ENCODE data around the gene ARMC7.

ARMC7 gene

DNA sequence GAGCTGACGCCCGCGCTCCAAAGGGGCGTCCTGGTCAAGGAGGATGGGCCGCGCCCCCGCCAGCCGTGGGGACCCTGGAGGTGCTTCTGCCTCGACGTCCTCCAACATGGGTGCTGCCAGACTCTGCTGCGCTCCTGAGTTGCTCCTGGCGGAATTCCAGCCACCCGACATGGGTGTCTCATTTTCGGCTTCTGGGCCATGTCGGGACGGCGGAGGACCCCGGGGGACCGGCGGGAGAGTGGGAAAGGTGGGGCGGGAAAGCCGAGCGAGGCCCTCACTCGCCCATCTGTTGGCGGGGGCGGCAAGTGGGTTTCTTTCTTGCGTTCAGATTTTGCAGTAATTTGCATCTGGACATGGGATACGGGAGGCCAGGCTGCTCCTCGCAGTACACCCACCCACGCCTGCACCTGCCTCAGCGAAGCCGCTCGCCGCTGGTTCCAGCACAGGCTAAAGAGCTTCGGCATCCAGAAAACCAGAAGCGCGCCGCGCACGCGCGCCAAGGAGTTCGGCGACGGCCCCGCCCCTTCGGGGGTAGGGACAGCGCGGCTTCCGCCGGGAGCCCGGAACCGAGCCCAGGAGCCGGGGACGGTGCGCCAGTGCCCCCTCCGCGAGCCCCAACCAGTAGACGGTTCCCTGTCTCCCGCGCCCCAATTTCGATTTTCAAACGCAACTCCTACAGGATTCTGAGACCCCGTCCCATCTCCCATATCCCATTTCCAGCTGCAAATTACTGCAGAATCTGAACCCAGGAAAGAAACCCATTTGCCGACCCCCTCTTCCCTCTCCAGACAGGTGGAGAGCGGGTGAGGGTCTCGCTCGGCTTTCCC lies at the start of gene ARMC7:
TSS of gene ARMC7 (plus strand) at position 563 of the 827 bp plus-strand sequence. CDS start 320 bp downstream, outside the sequence.
- peak; percentile 82 to 95 for DNase-seq (ENCODE audit: low spot score in 2 of 2)
- no peaks in the 10 kb centered on the region for H3K27me3 ChIP-seq (ENCODE audit: low read depth)
- no peaks in the 10 kb centered on the region for H3K9me3 ChIP-seq
- in situ Hi-C loops (cut with MboI; ENCODE audit: low sequenced_read_pairs): loop anchor here (25.0 kb wide), 1 partner anchor 303 kb away; the partner anchor contains the start of gene GRB2
- H3K4me1 ChIP-seq: peaks cover 18% of the 10 kb centered on the region
- peak within 1 kb of the TSS; percentile 65 for H3K4me3 ChIP-seq
- peaks cover 4% of the 10 kb centered on the region; the same call in 1 of the 2 replicates for H3K36me3 ChIP-seq (replicated peaks)

DNA sequence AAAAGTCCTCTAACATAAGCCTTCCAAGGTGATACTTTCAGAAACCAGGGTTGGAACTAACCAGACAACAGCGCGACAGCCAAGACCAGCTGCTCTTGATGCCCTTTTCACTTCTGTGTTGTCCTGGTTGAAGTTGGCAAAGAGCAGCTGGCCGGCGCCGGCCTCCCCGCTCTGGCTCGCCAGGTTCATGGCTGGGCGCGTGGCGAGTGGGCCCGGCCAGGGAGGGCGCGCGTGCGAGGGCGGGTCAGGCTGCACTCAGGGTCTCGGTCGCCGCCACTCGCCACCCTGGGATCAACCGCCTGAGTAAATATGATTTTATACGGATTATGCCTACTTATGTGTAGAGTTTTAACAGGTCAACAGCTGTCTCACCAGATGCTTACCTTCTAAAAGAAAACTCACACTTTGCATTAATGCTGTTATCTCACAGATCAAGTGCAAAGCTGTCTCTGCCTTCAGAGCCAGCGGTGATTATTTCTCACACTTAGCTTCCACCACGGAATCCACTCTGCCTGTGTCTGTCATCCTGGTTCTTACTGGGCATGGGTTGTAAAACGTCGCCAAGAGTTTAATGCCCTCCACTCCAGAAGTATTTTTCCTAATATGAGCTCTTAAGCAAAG lies 49.2 kb upstream of the ARMC7 start:
- DNase-seq (ENCODE audit: low spot score in 2 of 2): no peak

DNA sequence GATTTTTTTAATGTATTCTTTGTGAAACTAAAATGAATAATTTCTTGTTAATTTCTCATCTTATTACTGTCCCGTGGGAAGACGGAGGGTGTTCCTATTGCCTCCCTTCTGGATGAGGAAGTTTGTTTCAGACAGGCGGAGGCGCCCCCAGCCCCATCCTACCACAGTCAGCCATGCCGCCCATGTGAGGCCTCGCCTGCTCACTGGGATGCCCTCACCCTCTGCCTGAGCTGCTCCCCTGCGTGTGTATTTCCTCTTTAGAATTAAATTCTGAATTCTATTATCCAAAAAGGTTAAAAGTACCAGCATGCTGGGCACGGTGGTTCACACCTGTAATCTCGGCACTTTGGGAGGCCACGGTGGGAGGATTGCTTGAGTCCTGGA lies 48.7 kb upstream of the ARMC7 start:
- H3K36me3 ChIP-seq (replicated peaks): peaks cover 59% of the 10 kb centered on the region
- H3K4me1 ChIP-seq: no peaks in the 10 kb centered on the region
- no peaks in the 10 kb centered on the region for H3K9me3 ChIP-seq
- no peak overlapping the region for H3K4me3 ChIP-seq
- no peaks in the 10 kb centered on the region for H3K27me3 ChIP-seq (ENCODE audit: low read depth)
- DNase-seq (ENCODE audit: low spot score in 2 of 2): no peak
- in situ Hi-C loops (cut with MboI; ENCODE audit: low sequenced_read_pairs): no loop called here

More for the DNA sequence above, 49.2 kb upstream of the ARMC7 start:
- no peaks in the 10 kb centered on the region for H3K27me3 ChIP-seq (ENCODE audit: low read depth)
- peaks cover 61% of the 10 kb centered on the region for H3K36me3 ChIP-seq (replicated peaks)
- no peak overlapping the region for H3K4me3 ChIP-seq
- in situ Hi-C loops (cut with MboI; ENCODE audit: low sequenced_read_pairs): no loop called here
- no peaks in the 10 kb centered on the region for H3K4me1 ChIP-seq
- no peaks in the 10 kb centered on the region for H3K9me3 ChIP-seq

DNA sequence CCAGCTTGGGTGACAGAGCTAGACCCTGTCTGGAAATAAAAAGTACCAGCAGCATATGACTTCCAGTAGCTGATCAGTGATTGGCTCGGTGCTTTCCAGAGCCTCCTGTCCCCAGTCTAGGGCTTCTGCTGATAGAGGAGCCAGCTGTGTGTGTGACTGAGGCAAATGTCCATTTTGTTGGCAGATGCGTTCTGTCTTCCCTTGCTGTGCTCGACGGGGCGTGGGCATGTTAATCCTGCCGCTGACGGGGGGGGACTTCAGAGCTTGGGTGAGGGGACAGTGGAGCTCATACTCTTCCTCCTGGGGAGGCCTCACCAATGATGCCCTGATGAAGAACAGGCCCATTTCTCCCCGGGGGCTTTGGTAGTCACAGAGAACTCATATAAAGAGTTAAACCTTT lies 48.2 kb upstream of the ARMC7 start:
- Histone ChIP-seq H3K4me1 (no peaks in the 10 kb centered on the region), H3K27me3 (ENCODE audit: low read depth) (no peaks in the 10 kb centered on the region), H3K4me3 (no peak overlapping the region), H3K36me3 (replicated peaks) (peaks cover 57% of the 10 kb centered on the region), H3K9me3 (no peaks in the 10 kb centered on the region)
- no peak for DNase-seq (ENCODE audit: low spot score in 2 of 2)
- in situ Hi-C loops (cut with MboI; ENCODE audit: low sequenced_read_pairs): no loop called here

DNA sequence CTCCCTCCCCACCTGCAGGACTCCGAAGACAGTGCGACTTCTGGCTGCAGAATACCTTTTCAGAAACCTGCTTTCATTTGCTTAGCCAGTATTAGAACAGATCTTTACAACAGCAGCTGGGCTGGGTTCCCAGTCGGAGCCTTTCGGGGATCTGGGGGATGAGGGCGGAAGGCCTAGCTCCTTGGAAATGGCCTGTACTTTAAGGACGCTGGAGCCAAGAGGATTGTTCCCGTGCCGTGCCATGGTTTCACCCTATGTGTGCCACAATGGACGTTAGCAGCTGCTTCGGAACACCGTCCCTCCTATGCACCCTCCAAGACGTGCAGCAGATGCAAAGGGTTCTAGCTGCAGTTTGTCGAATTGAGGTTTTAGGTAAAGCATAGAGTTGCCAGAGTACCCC lies 46.6 kb upstream of the ARMC7 start:
- Histone ChIP-seq H3K4me3 (no peak overlapping the region), H3K27me3 (ENCODE audit: low read depth) (no peaks in the 10 kb centered on the region), H3K4me1 (no peaks in the 10 kb centered on the region), H3K9me3 (no peaks in the 10 kb centered on the region), H3K36me3 (replicated peaks) (peaks cover 53% of the 10 kb centered on the region)
- no peak for DNase-seq (ENCODE audit: low spot score in 2 of 2)
- in situ Hi-C loops (cut with MboI; ENCODE audit: low sequenced_read_pairs): no loop called here

DNA sequence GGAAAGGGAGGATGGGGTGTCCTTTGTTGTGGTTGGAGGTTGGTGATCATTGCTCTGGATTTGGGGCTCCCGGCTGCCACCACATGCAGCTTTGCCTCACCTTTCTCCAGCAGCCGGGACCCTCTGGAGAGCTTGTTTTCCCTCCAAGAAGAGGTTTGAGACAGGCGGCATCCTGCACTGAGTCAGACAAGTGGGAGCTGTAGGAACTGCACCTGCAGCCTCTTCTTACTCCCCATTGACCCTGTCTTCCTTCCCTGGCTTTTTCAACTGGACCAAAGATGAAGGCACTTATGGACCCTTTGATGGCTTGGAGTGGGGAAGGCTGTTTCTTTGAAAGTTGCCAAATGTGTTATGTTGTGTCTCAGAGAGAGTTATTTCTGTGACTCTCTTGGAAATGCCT lies 46.1 kb upstream of the ARMC7 start:
- Histone ChIP-seq H3K4me3 (no peak overlapping the region), H3K9me3 (no peaks in the 10 kb centered on the region), H3K36me3 (replicated peaks) (peaks cover 53% of the 10 kb centered on the region), H3K4me1 (no peaks in the 10 kb centered on the region), H3K27me3 (ENCODE audit: low read depth) (no peaks in the 10 kb centered on the region)
- in situ Hi-C loops (cut with MboI; ENCODE audit: low sequenced_read_pairs): no loop called here
- no peak for DNase-seq (ENCODE audit: low spot score in 2 of 2)

DNA sequence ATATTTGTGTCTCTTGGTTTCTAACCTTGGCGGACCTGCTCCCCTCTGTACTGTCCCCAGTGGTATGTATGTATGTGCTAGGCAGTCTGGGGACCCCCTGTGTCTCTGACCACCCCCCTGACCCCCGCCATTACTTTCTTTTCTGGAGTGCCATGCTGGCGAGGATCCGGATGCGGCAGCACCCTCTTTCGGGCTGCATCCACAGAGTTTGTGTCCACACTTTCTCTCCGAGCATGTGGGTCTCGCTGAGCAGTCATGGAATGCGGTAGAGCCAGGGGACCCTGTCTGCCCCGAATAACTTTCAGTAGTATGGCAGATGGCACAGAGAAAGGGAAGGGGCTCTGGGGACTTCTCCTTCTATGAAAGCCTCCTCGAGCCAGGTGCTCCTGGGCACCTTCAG lies 45.7 kb upstream of the ARMC7 start:
- no peaks in the 10 kb centered on the region for H3K9me3 ChIP-seq
- DNase-seq (ENCODE audit: low spot score in 2 of 2): no peak
- in situ Hi-C loops (cut with MboI; ENCODE audit: low sequenced_read_pairs): no loop called here
- H3K4me1 ChIP-seq: no peaks in the 10 kb centered on the region
- peaks cover 53% of the 10 kb centered on the region for H3K36me3 ChIP-seq (replicated peaks)
- H3K27me3 ChIP-seq (ENCODE audit: low read depth): no peaks in the 10 kb centered on the region
- H3K4me3 ChIP-seq: no peak overlapping the region

DNA sequence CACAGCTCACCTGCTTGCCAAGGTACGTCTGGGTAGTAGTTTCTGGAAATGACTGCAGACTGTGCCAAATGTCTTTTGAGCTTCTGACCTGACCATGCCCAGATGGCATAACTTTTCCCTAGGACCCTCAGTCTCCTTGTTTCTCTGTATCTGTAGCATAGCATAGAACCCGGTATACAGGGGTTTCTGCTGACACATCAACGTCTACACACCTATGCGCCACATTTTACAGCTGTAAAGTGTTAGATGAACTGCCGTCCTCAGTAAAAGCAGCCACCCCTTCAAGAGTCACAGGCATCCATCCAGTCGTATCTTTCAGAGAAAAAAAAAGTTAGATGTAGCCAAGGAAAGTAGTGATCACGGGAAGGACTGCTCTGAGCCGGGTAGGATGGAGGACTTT lies 45.3 kb upstream of the ARMC7 start:
- Histone ChIP-seq H3K36me3 (replicated peaks) (peaks cover 51% of the 10 kb centered on the region), H3K27me3 (ENCODE audit: low read depth) (no peaks in the 10 kb centered on the region), H3K4me3 (no peak overlapping the region), H3K9me3 (no peaks in the 10 kb centered on the region), H3K4me1 (no peaks in the 10 kb centered on the region)
- in situ Hi-C loops (cut with MboI; ENCODE audit: low sequenced_read_pairs): no loop called here
- DNase-seq (ENCODE audit: low spot score in 2 of 2): no peak

DNA sequence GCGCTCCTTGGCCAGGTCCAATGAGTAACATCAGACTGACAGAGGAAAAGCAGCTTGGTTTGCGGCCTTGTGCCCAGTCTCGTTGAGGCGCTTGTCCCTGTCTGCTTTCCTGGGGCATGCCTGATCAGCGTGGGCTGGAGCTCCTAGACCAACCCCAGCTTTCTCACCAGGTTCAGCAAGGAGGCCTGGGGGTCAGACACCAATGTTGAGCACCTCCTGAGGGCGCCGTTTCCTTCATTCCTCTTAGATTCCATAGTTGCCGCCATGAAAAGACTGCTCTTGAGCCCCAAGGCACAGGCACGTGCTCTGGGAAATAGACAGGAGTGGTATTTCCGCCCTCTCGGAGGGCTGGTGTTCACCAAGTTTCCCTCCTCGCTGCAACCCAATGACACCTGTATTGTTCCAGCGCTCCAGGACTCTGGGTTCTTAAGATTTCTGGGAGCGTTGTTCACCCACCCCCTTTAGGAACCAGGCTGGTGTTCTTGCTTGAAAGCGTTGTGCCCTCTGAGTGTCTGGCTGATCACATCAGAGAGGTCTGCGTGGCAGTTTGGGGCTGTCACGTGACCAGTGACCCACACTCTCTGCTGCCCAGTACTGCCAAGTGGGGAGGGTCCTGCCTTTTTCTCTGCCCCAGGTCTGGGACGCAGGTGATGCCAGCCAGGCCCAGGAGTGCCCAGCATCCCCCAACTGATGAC lies 44.8 kb upstream of the ARMC7 start:
- in situ Hi-C loops (cut with MboI; ENCODE audit: low sequenced_read_pairs): no loop called here
- no peaks in the 10 kb centered on the region for H3K9me3 ChIP-seq
- no peaks in the 10 kb centered on the region for H3K27me3 ChIP-seq (ENCODE audit: low read depth)
- DNase-seq (ENCODE audit: low spot score in 2 of 2): no peak
- no peak overlapping the region for H3K4me3 ChIP-seq
- no peaks in the 10 kb centered on the region for H3K4me1 ChIP-seq
- peaks cover 46% of the 10 kb centered on the region for H3K36me3 ChIP-seq (replicated peaks)

DNA sequence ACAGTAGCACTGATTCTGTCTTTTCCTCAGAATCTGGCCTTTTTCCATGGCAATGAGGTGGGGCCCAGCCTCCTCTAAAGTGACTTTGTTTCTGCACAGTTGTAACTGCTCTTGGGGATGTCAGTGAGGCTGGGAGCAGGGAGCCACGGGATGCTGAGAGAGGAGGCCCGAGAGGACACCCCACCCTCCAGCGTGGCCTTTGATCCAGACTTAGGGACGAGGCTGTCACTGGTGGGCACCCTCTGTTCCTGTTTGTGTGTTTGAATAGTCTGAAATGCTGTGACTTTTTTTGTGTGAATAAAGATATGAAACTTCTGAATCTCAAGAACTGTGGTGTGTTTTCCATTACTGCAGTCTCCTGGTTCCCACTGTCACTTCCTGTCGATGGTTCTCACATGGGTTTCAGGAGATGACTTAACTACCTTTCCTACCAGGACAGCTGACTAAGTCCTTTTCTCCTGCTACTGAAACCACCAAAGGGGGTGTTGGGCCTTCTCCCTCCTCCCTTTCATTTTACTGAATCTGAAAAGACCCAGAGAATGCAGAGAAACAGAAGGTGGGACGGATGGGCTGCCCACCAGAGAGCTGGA lies 44.1 kb upstream of the ARMC7 start:
- Histone ChIP-seq H3K4me1 (no peaks in the 10 kb centered on the region), H3K9me3 (no peaks in the 10 kb centered on the region), H3K36me3 (replicated peaks) (peaks cover 41% of the 10 kb centered on the region), H3K27me3 (ENCODE audit: low read depth) (no peaks in the 10 kb centered on the region), H3K4me3 (no peak overlapping the region)
- no peak for DNase-seq (ENCODE audit: low spot score in 2 of 2)
- in situ Hi-C loops (cut with MboI; ENCODE audit: low sequenced_read_pairs): no loop called here

DNA sequence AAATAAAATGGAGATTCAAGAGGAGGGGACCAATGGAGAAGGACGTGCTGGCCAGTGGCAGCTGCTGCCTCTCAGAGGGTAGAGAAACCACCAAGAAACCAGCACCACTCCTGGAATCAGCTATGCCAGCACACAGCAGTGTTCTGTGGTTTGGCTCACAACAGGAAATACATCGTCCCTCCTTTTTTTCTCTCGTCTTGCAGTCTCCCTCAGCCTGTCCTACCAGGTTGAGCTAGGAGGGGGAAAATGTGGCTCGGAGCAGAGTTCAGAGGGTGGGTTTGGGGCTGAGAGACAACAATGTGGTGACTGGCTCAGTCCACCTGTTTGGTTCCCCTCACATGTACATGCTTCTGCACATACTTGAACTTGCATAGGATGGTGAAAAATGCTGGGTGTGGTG lies 41.9 kb upstream of the ARMC7 start:
- Histone ChIP-seq H3K4me1 (no peaks in the 10 kb centered on the region), H3K9me3 (no peaks in the 10 kb centered on the region), H3K4me3 (no peak overlapping the region), H3K36me3 (replicated peaks) (peaks cover 19% of the 10 kb centered on the region), H3K27me3 (ENCODE audit: low read depth) (no peaks in the 10 kb centered on the region)
- in situ Hi-C loops (cut with MboI; ENCODE audit: low sequenced_read_pairs): no loop called here
- DNase-seq (ENCODE audit: low spot score in 2 of 2): no peak

DNA sequence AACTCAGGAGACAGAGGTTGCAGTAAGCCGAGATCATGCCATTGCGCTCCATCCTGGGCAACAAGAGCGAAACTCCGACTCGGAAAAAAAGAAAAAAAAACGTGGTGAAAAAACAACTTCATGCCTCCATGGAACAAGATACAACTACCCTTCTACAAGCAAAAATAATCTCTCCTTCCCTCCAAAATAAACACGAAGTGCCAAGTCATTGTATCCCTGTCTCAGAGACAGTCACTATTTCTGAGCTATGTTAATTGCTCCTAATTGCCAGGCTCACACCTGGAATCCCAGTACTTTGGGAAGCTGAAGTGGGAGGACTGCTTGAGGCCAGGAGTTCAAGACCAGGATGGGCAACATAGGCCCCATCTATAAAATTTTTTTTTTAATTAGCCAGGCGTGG lies 41.0 kb upstream of the ARMC7 start:
- Histone ChIP-seq H3K4me3 (no peak overlapping the region), H3K27me3 (ENCODE audit: low read depth) (no peaks in the 10 kb centered on the region), H3K4me1 (no peaks in the 10 kb centered on the region), H3K9me3 (no peaks in the 10 kb centered on the region), H3K36me3 (replicated peaks) (peaks cover 10% of the 10 kb centered on the region)
- in situ Hi-C loops (cut with MboI; ENCODE audit: low sequenced_read_pairs): no loop called here
- no peak for DNase-seq (ENCODE audit: low spot score in 2 of 2)

DNA sequence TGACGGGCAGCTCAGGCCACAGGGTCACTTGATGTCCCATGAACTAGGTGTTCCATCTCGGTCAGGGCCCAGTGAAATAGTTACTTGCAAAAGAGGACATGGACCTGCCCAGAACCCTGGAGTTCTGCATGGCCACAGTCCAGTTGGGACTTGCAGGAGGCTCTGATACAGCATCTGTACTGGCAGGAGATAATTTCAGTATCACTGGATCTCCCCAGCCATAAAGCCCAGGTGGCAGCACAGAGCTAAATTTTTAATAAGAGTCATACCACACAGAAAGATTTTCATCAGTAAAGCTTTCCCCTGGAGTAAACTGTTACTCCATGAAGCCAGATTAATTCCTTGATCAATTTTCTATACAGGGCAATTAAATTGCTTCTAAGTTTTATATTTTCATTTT lies 40.0 kb upstream of the ARMC7 start:
- in situ Hi-C loops (cut with MboI; ENCODE audit: low sequenced_read_pairs): no loop called here
- Histone ChIP-seq H3K36me3 (replicated peaks) (no peaks in the 10 kb centered on the region; the same call in 1 of the 2 replicates), H3K9me3 (no peaks in the 10 kb centered on the region), H3K4me3 (no peak overlapping the region), H3K4me1 (no peaks in the 10 kb centered on the region), H3K27me3 (ENCODE audit: low read depth) (no peaks in the 10 kb centered on the region)
- DNase-seq (ENCODE audit: low spot score in 2 of 2): no peak
